Suprapubic skin (tissue), 4 donors: ENCODE data around the gene DDX41. TPM values are rescaled to one million over a fixed set of nuclear protein-coding genes. Genes with fewer than 3 reads are reported as not detected.

ENCODE experiments used
- DNase-seq, 2 donors: peaks; one replicate each; pipeline ENCODE4 v3.0.0-alpha.2; 2019; ENCODE audit warnings: low spot score in 2 of 2
- H3K27ac ChIP-seq: fragments of 200-600 bp; sonication (generic); one replicate; pipeline ENCODE4 v1.5.1; 2019
- H3K27me3 ChIP-seq: fragments of 200-600 bp; sonication (generic); one replicate; pipeline ENCODE4 v1.5.1; 2019
- H3K36me3 ChIP-seq: fragments of 200-600 bp; sonication (generic); one replicate; pipeline ENCODE4 v1.5.1; 2019
- H3K4me1 ChIP-seq: fragments of 200-600 bp; sonication (generic); one replicate; pipeline ENCODE4 v1.5.1; 2019
- H3K4me3 ChIP-seq: fragments of 200-600 bp; sonication (generic); one replicate; pipeline ENCODE4 v1.5.1; 2019; ENCODE audit warnings: mild to moderate bottlenecking
- H3K9me3 ChIP-seq: fragments of 200-600 bp; sonication (generic); one replicate; pipeline ENCODE4 v1.5.1; 2019
- CTCF ChIP-seq, 2 donors: fragments of 200-600 bp in 1 of 2; fragments of 450-650 bp in 1 of 2; sonication (generic) in 1 of 2; IDR thresholded peaks; one replicate each; pipeline ENCODE4 v1.5.1; 2016 to 2019; ENCODE audit warnings: antibody characterized with exemption in 2 of 2, mild to moderate bottlenecking in 1 of 2, moderate library complexity in 1 of 2
- EP300 ChIP-seq: sonication (generic); formaldehyde crosslinking; IDR thresholded peaks from one replicate; pipeline ENCODE4 v1.6.1; 2017; ENCODE audit warnings: antibody characterized with exemption
- POLR2A ChIP-seq, 2 donors: fragments of 450-650 bp; IDR thresholded peaks; one replicate each; pipeline ENCODE4 v1.6.1; 2017; ENCODE audit warnings: antibody characterized with exemption in 2 of 2, mild to moderate bottlenecking in 2 of 2, moderate library complexity in 2 of 2
- POLR2AphosphoS5 ChIP-seq, 3 donors: sonication (generic); formaldehyde crosslinking; IDR thresholded peaks; one replicate each; pipeline ENCODE4 v1.6.1; 2017; ENCODE audit warnings: antibody characterized with exemption in 3 of 3
- WGBS: methylation state at CpG from one replicate; pipeline ENCODE4 v1.1.5; 2018; 5-methylcytosine and 5-hydroxymethylcytosine counted together
- total RNA-seq, 4 donors: library from RNA; depleted of rRNA; stranded (reverse); fragments of >200 nt; gene quantifications; one replicate each; pipeline ENCODE4 v1.1.0, GENCODE V29; 2016

The DDX41 gene
- total RNA-seq, 4 donors from 2014 or later, result 83.8 to 148 (median 103) TPM

GRCh38 chr5:177493795-177494345 is 22.9 kb downstream of the DDX41 start:
- Histone ChIP-seq H3K9me3 (no peaks in the 10 kb centered on the region), H3K4me1 (peaks cover 57% of the 10 kb centered on the region), H3K4me3 (no peak overlapping the region), H3K36me3 (peaks cover 36% of the 10 kb centered on the region), H3K27me3 (no peaks in the 10 kb centered on the region), H3K27ac (peak overlapping the region; percentile 86)
- TF ChIP-seq POLR2AphosphoS5 (IDR thresholded peaks at IDR 0.05), result no peak
- TF ChIP-seq POLR2A (IDR thresholded peaks at IDR 0.05), result no peak
- no peak for TF ChIP-seq CTCF (IDR thresholded peaks at IDR 0.05)
- no peak for TF ChIP-seq EP300
- no peak for DNase-seq
- 100% methylated on average over 4 of the region's 5 CpGs for WGBS

DNA sequence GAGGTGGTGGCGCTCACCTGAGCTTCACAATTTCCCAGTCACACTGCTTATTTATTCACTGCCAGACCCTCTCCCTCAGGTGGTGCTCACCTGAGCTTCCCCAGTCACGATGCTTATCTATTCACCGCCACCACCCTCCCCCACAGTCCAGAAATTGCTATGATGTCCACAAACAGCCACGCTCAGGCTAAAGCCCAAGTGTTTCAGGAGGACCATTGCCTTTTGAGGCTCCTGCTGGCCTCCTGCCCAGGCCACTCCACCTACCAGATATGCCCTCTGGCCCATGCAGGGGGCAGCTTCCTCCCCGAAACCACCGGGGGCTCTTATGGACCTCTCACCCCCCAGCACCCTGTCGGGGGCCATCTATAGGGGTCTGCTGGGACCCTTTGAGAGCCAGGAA is 23.9 kb downstream of the DDX41 start:
- Histone ChIP-seq H3K9me3 (no peaks in the 10 kb centered on the region), H3K4me3 (no peak overlapping the region), H3K27me3 (no peaks in the 10 kb centered on the region), H3K4me1 (peaks cover 48% of the 10 kb centered on the region), H3K36me3 (peaks cover 45% of the 10 kb centered on the region), H3K27ac (no peak overlapping the region)
- DNase-seq, result no peak
- 86% methylated on average over 7 of the region's 7 CpGs for WGBS
- no peak for TF ChIP-seq POLR2AphosphoS5 (IDR thresholded peaks at IDR 0.05)
- no peak for TF ChIP-seq EP300
- no peak for TF ChIP-seq CTCF (IDR thresholded peaks at IDR 0.05)
- no peak for TF ChIP-seq POLR2A (IDR thresholded peaks at IDR 0.05)

DNA sequence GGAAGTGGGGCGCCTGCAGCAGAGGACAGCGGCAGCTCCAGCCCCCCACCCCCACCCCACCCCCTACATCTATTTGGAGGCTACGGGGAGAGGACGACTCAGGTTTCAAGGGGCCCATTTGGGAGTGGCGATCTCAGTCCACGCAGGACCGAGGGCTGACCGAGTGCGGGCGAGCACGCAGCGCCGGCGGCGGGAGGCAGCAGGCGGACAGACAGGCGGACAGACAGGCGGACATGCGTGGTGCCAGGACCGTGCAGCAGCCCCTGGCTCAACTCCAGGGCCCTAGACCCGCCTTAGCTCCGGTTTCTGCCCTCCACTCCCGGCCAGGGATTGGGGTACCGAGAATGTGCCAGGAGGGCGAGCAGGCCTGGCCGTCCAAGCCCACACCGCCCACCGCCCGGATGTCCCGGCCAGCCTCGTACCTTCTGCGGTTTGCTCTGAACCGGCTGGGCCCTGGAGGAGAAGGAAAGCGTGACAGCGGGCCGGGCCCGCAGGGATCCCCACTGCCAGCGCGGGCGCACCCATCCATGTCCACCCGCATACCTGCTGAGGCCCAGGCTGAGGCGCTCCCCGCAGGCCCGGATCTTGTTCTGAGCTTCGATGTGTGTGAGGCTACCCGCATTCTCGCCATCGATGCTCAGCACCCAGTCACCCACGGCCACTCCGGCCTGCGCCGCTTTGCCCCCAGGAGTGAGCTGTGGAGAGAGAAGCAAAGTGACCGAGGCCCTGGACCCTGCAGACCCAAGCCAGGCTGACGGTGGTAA is 24.6 kb downstream of the DDX41 start:
- no peak overlapping the region for H3K27ac ChIP-seq

DNA sequence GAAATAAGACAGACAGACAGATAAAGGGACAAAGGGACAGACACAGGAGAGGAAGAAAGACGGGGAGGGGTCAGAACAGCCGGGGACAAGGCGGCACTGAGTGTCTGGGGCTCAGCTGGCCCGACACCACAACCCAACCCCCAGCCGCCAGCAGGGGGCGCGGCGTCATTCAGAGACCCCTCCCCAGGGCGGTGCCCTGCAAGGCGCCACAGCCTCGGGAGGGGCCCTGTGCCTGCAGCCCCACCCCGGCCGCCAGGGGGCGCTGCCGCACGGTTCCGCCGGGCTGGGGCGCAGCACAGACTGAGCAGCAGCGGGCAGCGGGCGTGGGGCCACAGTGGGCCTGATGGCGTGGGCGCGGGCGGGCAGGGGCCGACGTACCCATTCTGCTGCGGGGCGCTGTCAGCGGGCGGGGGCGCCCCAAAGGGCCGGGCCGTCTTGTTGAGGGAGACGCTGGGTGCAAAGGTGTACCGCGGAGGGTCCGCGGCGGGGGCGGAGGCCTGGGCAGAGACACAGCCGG is 25.3 kb downstream of the DDX41 start:
- H3K27me3 ChIP-seq, result no peaks in the 10 kb centered on the region
- no peak overlapping the region for H3K4me3 ChIP-seq
- no peaks in the 10 kb centered on the region for H3K9me3 ChIP-seq
- WGBS, result 79% methylated on average over 6 of the region's 43 CpGs
- no peak for DNase-seq
- TF ChIP-seq POLR2A (IDR thresholded peaks at IDR 0.05), result no peak
- peak; percentile 50 to 72 for TF ChIP-seq CTCF (IDR thresholded peaks at IDR 0.05)
- TF ChIP-seq EP300, result no peak
- TF ChIP-seq POLR2AphosphoS5 (IDR thresholded peaks at IDR 0.05), result no peak
- peaks cover 37% of the 10 kb centered on the region for H3K4me1 ChIP-seq
- H3K36me3 ChIP-seq, result peaks cover 55% of the 10 kb centered on the region
- H3K27ac ChIP-seq, result no peak overlapping the region

More for the DNA sequence above, 24.6 kb downstream of the DDX41 start:
- Histone ChIP-seq H3K36me3 (peaks cover 52% of the 10 kb centered on the region), H3K4me3 (no peak overlapping the region), H3K4me1 (peaks cover 44% of the 10 kb centered on the region), H3K27me3 (no peaks in the 10 kb centered on the region), H3K9me3 (no peaks in the 10 kb centered on the region)
- WGBS, result 88% methylated on average over 34 of the region's 54 CpGs
- DNase-seq, result no peak
- no peak for TF ChIP-seq POLR2A (IDR thresholded peaks at IDR 0.05)
- TF ChIP-seq CTCF (IDR thresholded peaks at IDR 0.05), result no peak
- no peak for TF ChIP-seq POLR2AphosphoS5 (IDR thresholded peaks at IDR 0.05)
- TF ChIP-seq EP300, result no peak

DNA sequence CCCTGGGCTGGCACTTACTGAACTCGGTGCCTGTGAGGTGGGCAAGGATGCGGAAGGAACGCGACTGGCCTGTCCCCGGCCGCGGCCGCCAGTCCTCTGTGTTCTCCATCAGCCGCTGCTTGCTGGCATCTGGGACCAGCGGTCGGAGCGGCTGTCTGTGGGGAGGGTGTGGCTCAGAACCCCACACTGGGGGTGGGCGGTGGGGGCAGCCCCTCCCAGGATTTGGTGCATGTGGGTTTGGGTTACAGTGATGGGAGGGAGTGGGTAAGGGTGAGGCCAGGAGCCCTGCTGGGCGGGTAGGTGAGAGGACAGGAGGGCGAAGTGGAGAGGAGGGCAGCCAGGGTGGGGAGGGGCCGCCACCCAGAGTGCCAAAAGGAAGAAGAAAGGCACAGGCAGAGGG is 25.8 kb downstream of the DDX41 start:
- Histone ChIP-seq H3K4me3 (no peak overlapping the region), H3K27me3 (no peaks in the 10 kb centered on the region), H3K4me1 (peaks cover 32% of the 10 kb centered on the region), H3K36me3 (peaks cover 59% of the 10 kb centered on the region), H3K27ac (no peak overlapping the region), H3K9me3 (no peaks in the 10 kb centered on the region)
- WGBS, result 90% methylated on average over 10 of the region's 16 CpGs
- DNase-seq, result no peak
- TF ChIP-seq EP300 (no peak), POLR2AphosphoS5 (IDR thresholded peaks at IDR 0.05) (no peak), CTCF (IDR thresholded peaks at IDR 0.05) (no peak), POLR2A (IDR thresholded peaks at IDR 0.05) (no peak)
